Measurements from ENCODE around the gene PROC. TPM values are rescaled to one million over a fixed set of nuclear protein-coding genes. Genes with fewer than 3 reads are reported as not detected.

Gene PROC
- total RNA-seq: not detected

DNA sequence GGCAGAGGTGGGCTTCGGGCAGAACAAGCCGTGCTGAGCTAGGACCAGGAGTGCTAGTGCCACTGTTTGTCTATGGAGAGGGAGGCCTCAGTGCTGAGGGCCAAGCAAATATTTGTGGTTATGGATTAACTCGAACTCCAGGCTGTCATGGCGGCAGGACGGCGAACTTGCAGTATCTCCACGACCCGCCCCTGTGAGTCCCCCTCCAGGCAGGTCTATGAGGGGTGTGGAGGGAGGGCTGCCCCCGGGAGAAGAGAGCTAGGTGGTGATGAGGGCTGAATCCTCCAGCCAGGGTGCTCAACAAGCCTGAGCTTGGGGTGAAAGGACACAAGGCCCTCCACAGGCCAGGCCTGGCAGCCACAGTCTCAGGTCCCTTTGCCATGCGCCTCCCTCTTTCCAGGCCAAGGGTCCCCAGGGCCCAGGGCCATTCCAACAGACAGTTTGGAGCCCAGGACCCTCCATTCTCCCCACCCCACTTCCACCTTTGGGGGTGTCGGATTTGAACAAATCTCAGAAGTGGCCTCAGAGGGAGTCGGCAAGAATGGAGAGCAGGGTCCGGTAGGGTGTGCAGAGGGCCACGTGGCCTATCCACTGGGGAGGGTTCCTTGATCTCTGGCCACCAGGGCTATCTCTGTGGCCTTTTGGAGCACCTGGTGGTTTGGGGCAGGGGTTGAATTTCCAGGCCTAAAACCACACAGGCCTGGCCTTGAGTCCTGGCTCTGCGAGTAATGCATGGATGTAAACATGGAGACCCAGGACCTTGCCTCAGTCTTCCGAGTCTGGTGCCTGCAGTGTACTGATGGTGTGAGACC, at the start of gene PROC:
Gene PROC, plus strand, starts transcription at position 128 of the 812 bp plus-strand sequence. CDS start 1,516 bp downstream, outside the sequence.
- no peak for DNase-seq

DNA sequence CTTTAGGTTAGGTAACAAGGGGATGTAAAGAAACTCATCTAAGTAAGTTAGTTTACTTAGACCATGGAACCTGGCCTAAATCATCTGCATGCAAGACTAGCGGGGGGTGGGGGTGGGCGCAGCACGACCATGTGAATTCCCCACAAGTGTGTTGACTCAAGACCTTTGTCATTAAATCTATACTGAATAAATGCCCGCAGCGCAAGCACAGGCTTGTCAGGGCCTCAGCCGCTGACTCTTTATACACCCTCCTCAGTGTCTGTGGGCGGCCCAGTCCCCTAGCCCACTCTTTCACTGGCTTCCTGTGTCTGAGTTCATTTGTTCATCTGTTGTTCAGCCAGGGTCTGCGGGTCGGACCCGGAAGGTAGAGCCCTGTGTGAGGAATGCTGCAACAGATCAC, 48.2 kb upstream of the PROC start:
- no peak for DNase-seq

GRCh38 chr2:127371037-127371436, 47.2 kb upstream of the PROC start:
- DNase-seq: no peak

GRCh38 chr2:127373362-127374083, 44.7 kb upstream of the PROC start:
- DNase-seq: no peak

- DNase-seq: no peak
Measured at GRCh38 chr2:127376257-127376656, 42.0 kb upstream of the PROC start.

GRCh38 chr2:127377262-127377661, 41.0 kb upstream of the PROC start:
- no peak for DNase-seq

- no peak for DNase-seq
Measured at GRCh38 chr2:127378720-127379119, 39.5 kb upstream of the PROC start.

- DNase-seq: no peak
Measured at GRCh38 chr2:127379712-127380355, 38.4 kb upstream of the PROC start.

- DNase-seq: no peak
Measured at GRCh38 chr2:127381762-127382161, 36.5 kb upstream of the PROC start.

- no peak for DNase-seq
Measured at GRCh38 chr2:127382831-127383230, 35.4 kb upstream of the PROC start.

GRCh38 chr2:127384529-127384928, 33.7 kb upstream of the PROC start:
- DNase-seq: no peak

DNA sequence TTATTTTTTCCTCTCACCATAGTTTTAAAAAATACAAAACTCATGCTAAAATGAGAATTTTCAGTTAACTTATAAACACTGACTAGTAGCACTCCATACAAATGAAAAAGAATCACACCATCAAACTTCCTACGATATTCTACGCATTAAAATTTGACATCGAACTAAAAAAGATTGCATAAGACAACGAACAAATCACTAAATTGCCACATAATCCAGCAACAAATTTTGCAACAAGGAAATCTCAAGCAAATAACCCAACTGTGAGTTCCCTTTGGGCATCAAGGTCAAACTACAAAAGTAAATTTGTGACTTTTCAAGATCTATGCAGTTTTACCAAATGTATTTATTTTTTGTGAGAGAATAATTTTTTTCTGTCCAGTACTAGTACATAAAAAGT, 32.0 kb upstream of the PROC start:
- no peak for DNase-seq

DNA sequence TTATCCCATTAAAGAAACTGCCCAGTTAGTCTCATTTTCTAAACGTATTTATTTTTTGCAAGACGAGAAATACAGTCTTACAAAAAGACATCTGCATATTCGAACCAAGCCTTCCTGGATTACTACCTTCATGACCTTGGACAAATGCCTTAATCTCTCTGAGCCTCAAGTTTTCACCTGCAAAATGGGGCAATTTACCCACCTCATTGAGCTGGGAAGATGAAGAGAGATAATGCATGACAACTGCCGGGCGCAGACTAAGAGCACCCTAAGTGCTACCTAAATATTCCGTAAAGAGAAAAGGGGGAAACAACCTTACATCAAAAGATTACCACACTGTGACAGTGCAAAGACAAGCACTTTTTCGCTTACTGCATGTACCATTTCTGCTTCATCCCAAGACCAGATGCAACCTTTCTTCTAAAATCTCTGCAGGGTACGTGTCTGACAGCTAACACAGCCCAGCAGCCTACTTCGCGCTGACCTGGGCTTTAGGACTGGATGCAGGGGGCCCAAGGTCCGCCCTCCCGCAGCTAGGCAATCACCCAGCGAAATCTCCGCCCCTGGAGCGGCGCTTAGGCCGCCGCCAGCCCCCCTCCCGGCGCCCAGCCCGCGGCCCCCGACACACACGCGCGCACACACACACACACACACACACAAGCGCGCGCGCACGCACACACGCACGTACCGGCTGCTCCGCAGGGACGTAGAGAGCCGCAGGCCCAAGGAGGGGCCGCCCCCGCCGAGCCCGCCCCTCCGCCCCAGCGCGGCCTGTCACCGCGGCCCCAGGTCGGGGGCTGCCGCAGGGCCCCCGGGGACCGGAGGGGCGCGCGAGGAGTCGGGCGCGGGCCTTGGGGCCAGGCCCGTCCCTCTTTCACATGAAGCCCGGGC, 31.2 kb upstream of the PROC start:
- DNase-seq: peak; percentile 77

DNA sequence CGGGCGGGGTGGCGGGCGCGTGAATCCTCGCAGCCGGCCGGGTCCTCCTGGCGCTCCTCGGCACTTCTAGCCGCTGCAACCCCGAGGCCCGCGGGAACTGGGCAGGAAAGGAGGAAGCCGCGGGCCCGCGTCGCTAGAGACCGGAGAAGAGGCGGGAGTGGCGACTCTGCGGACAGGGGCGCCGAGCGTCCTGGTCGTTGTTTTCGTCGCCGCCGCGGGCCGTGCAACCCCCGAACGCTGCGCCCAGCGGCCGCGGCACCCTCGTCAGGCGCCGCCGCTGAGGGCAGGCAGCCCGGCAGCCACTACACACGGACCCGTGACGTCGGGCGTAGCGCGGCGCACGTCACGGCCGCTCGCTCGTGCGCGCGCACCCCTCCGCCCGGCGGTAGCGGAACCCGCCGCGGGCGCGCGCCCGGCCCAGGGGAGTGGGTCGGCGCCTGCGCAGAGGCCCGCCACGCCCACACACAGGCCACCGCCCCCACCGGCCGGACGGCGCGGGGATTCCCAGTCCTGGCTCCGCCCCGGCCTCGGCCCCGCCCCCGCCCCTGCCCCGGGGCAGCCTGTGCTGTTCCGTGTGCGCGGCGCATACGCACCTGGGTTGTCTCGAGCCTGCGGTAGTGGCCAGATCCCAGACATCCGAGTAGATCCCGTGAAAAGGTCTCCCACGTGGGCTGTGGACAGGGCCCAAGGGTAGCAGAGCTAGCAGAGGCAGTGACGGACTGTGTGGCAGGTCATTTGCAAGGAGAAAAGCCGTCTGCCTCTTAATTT, 30.4 kb upstream of the PROC start, which contains the start of gene MAP3K2:
Gene MAP3K2, minus strand, starts transcription at position 321 of the 768 bp plus-strand sequence. CDS start 44,846 bp downstream, outside the sequence.
- DNase-seq: peak; percentile 87

DNA sequence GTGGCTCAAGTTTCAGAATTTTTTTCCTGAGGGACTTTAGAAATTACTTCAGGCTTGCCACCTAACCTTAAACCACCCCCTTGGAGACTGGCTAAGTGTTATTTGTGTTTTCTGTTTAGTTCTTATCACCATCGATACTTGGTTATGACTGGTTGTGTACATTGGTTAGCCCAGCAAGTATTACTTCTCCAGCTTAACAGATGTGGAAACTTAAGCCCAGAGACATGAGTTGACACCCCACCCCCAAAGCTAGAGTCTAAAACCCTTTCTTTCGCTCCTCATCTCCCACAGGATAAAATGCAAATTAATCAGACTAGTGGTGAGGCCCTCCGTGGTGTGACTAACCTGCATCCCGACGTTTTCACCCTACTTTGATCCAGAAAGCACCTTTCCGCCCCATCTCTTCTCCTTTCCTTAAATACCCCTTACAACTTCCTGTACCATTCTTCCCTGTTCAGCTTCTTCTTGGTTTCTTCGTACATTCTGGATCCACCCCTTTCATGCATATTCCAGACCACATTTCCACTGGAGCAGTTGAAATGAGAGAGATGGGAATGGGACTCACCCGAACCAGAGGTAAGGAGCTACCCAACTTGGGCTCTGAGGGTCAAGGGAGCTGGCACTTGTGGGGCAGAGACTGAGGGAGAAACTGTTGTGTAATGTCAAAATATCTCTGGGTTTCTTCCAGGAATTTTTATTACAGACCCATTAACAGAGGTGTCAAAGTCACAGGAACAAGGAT, 29.6 kb upstream of the PROC start:
- DNase-seq: no peak

DNA sequence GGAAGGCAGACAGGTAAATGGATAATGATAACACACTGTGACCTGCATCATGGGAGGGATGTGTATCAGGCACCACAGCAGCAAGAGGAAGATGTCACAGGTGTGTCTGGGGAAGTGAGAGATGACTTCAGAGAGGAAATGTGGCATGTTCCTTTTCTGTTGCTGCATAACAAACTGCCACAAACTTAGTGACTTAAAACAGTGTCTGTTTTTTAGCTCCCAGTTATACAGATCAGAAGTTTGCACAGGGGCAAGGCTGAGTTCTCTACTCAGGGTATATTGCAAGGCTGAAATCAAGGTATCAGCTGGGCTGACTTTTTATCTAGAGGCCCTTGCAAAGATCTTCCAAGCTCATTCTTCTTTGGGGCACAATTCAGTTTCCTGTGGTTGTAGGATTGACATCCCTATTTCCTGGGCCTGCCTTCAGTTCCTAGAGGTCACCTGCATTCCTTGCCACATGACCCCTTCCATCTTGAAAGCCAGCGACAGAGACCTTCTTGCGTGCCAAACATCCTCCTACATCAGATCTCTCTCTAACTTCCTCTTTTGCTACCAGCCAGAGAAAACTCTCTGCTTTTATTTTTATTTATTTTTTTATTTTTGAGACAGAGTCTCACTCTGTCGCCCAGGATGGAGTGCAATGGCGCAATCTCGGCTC, 28.3 kb upstream of the PROC start:
- no peak for DNase-seq

GRCh38 chr2:127392133-127392827, 25.9 kb upstream of the PROC start:
- no peak for DNase-seq

- no peak for DNase-seq
Measured at GRCh38 chr2:127392828-127393578, 25.2 kb upstream of the PROC start.

Measured in occipital lobe (tissue), 2 donors.